ENCODE measurements around the gene AKT3.

The AKT3 gene

GRCh38 chr1:243735457-243735856, 114.6 kb downstream of the AKT3 start:
- TF ChIP-seq, protein P1, sequence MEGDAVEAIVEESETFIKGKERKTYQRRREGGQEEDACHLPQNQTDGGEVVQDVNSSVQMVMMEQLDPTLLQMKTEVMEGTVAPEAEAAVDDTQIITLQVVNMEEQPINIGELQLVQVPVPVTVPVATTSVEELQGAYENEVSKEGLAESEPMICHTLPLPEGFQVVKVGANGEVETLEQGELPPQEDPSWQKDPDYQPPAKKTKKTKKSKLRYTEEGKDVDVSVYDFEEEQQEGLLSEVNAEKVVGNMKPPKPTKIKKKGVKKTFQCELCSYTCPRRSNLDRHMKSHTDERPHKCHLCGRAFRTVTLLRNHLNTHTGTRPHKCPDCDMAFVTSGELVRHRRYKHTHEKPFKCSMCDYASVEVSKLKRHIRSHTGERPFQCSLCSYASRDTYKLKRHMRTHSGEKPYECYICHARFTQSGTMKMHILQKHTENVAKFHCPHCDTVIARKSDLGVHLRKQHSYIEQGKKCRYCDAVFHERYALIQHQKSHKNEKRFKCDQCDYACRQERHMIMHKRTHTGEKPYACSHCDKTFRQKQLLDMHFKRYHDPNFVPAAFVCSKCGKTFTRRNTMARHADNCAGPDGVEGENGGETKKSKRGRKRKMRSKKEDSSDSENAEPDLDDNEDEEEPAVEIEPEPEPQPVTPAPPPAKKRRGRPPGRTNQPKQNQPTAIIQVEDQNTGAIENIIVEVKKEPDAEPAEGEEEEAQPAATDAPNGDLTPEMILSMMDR (IDR thresholded peaks at IDR 0.05; ENCODE audit: low read depth, low read length, poor library complexity, severe bottlenecking) = no peak
- no peak for TF ChIP-seq EZH2phosphoT487 (IDR thresholded peaks at IDR 0.05; ENCODE audit: borderline replicate concordance, low read length)
- Histone ChIP-seq H3K79me2 (ENCODE audit: control insufficient read depth, low read length) (no peaks in the 10 kb centered on the region), H3K27ac (ENCODE audit: low read depth, low read length) (no peak overlapping the region), H3K36me3 (ENCODE audit: control insufficient read depth, low read length) (no peaks in the 10 kb centered on the region), H3F3A (ENCODE audit: control insufficient read depth, insufficient read depth) (no peaks in the 10 kb centered on the region), H3K27me3 (ENCODE audit: control insufficient read depth, low read length) (peaks cover 8% of the 10 kb centered on the region), H4K20me1 (ENCODE audit: control insufficient read depth, insufficient read depth, low read depth, low read length) (no peaks in the 10 kb centered on the region; the same call in 1 of the 2 replicates), H3K4me2 (ENCODE audit: low read length) (no peak overlapping the region), H3K9me3 (ENCODE audit: control insufficient read depth, insufficient read depth, low read length) (0 out of 2 replicates have a peak, but pooled peaks cover 4% of the 10 kb centered on the region), H3K9me2 (replicated peaks; ENCODE audit: control insufficient read depth, low read length) (no peaks in the 10 kb centered on the region), H3K4me3 (ENCODE audit: low read length) (no peak overlapping the region), H3K4me1 (ENCODE audit: control insufficient read depth, low read length) (no peaks in the 10 kb centered on the region)

- peaks cover 9% of the 10 kb centered on the region; the same call in 1 of the 2 replicates for H3K9me3 ChIP-seq (ENCODE audit: control insufficient read depth, insufficient read depth, low read length)
- H3K9me2 ChIP-seq (replicated peaks; ENCODE audit: control insufficient read depth, low read length) = no peaks in the 10 kb centered on the region
- no peak overlapping the region for H3K27ac ChIP-seq (ENCODE audit: low read depth, low read length)
- peaks cover 8% of the 10 kb centered on the region for H3K27me3 ChIP-seq (ENCODE audit: control insufficient read depth, low read length)
- H3K4me3 ChIP-seq (ENCODE audit: low read length) = no peak overlapping the region
- no peaks in the 10 kb centered on the region for H3K79me2 ChIP-seq (ENCODE audit: control insufficient read depth, low read length)
- no peaks in the 10 kb centered on the region for H3K4me1 ChIP-seq (ENCODE audit: control insufficient read depth, low read length)
- no peaks in the 10 kb centered on the region; the same call in 1 of the 2 replicates for H4K20me1 ChIP-seq (ENCODE audit: control insufficient read depth, insufficient read depth, low read depth, low read length)
- H3K4me2 ChIP-seq (ENCODE audit: low read length) = no peak overlapping the region
- TF ChIP-seq, protein P1 (IDR thresholded peaks at IDR 0.05; ENCODE audit: low read depth, low read length, poor library complexity, severe bottlenecking) = no peak
- no peak for TF ChIP-seq EZH2phosphoT487 (IDR thresholded peaks at IDR 0.05; ENCODE audit: borderline replicate concordance, low read length)
- no peaks in the 10 kb centered on the region for H3F3A ChIP-seq (ENCODE audit: control insufficient read depth, insufficient read depth)
- no peaks in the 10 kb centered on the region for H3K36me3 ChIP-seq (ENCODE audit: control insufficient read depth, low read length)
These were observed 115.7 kb downstream of the AKT3 start for GRCh38 chr1:243734308-243734695.

GRCh38 chr1:243733670-243734307, 116.3 kb downstream of the AKT3 start:
- Histone ChIP-seq H3K4me3 (ENCODE audit: low read length) (no peak overlapping the region), H3K9me3 (ENCODE audit: control insufficient read depth, insufficient read depth, low read length) (peaks cover 9% of the 10 kb centered on the region; the same call in 1 of the 2 replicates), H3K4me1 (ENCODE audit: control insufficient read depth, low read length) (no peaks in the 10 kb centered on the region), H3F3A (ENCODE audit: control insufficient read depth, insufficient read depth) (no peaks in the 10 kb centered on the region), H3K9me2 (replicated peaks; ENCODE audit: control insufficient read depth, low read length) (no peaks in the 10 kb centered on the region), H3K27me3 (ENCODE audit: control insufficient read depth, low read length) (peaks cover 8% of the 10 kb centered on the region), H3K79me2 (ENCODE audit: control insufficient read depth, low read length) (no peaks in the 10 kb centered on the region), H3K27ac (ENCODE audit: low read depth, low read length) (no peak overlapping the region), H4K20me1 (ENCODE audit: control insufficient read depth, insufficient read depth, low read depth, low read length) (no peaks in the 10 kb centered on the region; the same call in 1 of the 2 replicates), H3K36me3 (ENCODE audit: control insufficient read depth, low read length) (no peaks in the 10 kb centered on the region), H3K4me2 (ENCODE audit: low read length) (no peak overlapping the region)
- TF ChIP-seq, protein P1 (IDR thresholded peaks at IDR 0.05; ENCODE audit: low read depth, low read length, poor library complexity, severe bottlenecking) = no peak
- TF ChIP-seq EZH2phosphoT487 (IDR thresholded peaks at IDR 0.05; ENCODE audit: borderline replicate concordance, low read length) = no peak
